Mesendoderm (in vitro differentiated cells): ENCODE data around the gene SMPD3.

Experiments
- DNase-seq: peaks from one replicate; pipeline ENCODE4 v3.0.0; 2013
- H2AK5ac ChIP-seq: 2 replicates; pipeline ENCODE4 v1.6.1; 2013; ENCODE audit warnings: low read length, inconsistent platforms
- H2BK120ac ChIP-seq: 2 replicates; pipeline ENCODE4 v1.6.1; 2013; ENCODE audit warnings: low read depth, mild to moderate bottlenecking, low read length, moderate library complexity, mixed read lengths
- H2BK15ac ChIP-seq: replicated peaks from 2 replicates; pipeline ENCODE4 v1.6.1; 2013; ENCODE audit warnings: low read depth, mild to moderate bottlenecking, moderate library complexity
- H2BK5ac ChIP-seq: 2 replicates; pipeline ENCODE4 v1.6.1; 2013; ENCODE audit warnings: low read length, inconsistent platforms
- H3K18ac ChIP-seq: 2 replicates; pipeline ENCODE4 v1.6.1; 2013; ENCODE audit warnings: mild to moderate bottlenecking, low read length, mixed read lengths
- H3K23ac ChIP-seq: one replicate; pipeline ENCODE4 v1.6.1; 2013; ENCODE audit warnings: low read length
- H3K27ac ChIP-seq: 2 replicates; pipeline ENCODE4 v1.5.1; 2013; ENCODE audit warnings: low read depth, mild to moderate bottlenecking, inconsistent platforms, low read length, moderate library complexity
- H3K27me3 ChIP-seq: 2 replicates; pipeline ENCODE4 v1.6.1; 2013; ENCODE audit warnings: low read length, control low read depth, mild to moderate bottlenecking, inconsistent platforms; ENCODE audit not compliant: insufficient read depth, poor library complexity
- H3K36me3 ChIP-seq: 2 replicates; pipeline ENCODE4 v1.6.1; 2013; ENCODE audit warnings: low read length, inconsistent platforms; ENCODE audit not compliant: control insufficient read depth, insufficient read depth
- H3K4ac ChIP-seq: one replicate; pipeline ENCODE4 v1.6.1; 2013; ENCODE audit warnings: low read depth, mild to moderate bottlenecking, low read length, moderate library complexity
- H3K4me1 ChIP-seq: 2 replicates; pipeline ENCODE4 v1.6.1; 2013; ENCODE audit warnings: low read depth, low read length, inconsistent platforms; ENCODE audit not compliant: control insufficient read depth
- H3K4me2 ChIP-seq: 2 replicates; pipeline ENCODE4 v1.6.1; 2013; ENCODE audit warnings: low read length
- H3K4me3 ChIP-seq: 2 replicates; pipeline ENCODE4 v1.5.1; 2013; ENCODE audit warnings: mild to moderate bottlenecking, low read length
- H3K56ac ChIP-seq: one replicate; pipeline ENCODE4 v1.6.1; 2013; ENCODE audit warnings: low read length
- H3K79me1 ChIP-seq: 2 replicates; pipeline ENCODE4 v1.6.1; 2013; ENCODE audit warnings: low read length, inconsistent platforms
- H3K79me2 ChIP-seq: 2 replicates; pipeline ENCODE4 v1.6.1; 2013; ENCODE audit warnings: mild to moderate bottlenecking, low read length; ENCODE audit not compliant: control insufficient read depth, insufficient read depth
- H3K9ac ChIP-seq: 2 replicates; pipeline ENCODE4 v1.6.1; 2013; ENCODE audit warnings: low read length, inconsistent platforms
- H4K5ac ChIP-seq: one replicate; pipeline ENCODE4 v1.6.1; 2013; ENCODE audit warnings: low read length
- H4K8ac ChIP-seq: one replicate; pipeline ENCODE4 v1.6.1; 2013; ENCODE audit warnings: low read depth, mild to moderate bottlenecking, control low read depth, low read length, moderate library complexity
- WGBS: extraction: QIAGEN DNeasy Blood & Tissue Kit; methylation state at CpG from one replicate; pipeline ENCODE4 v1.1.7; 2013; ENCODE audit warnings: low lambda C conversion rate, missing lambda C conversion rate; ENCODE audit not compliant: insufficient coverage; ENCODE audit errors: extremely low coverage; 5-methylcytosine and 5-hydroxymethylcytosine counted together

Gene SMPD3

GRCh38 chr16:68381363-68381724 is 67.0 kb downstream of the SMPD3 start:
- DNase-seq, result no peak
- WGBS, result no CpG with 5 or more reads among the region's 7 CpGs
- H2BK15ac ChIP-seq, result no peak overlapping the region

DNA sequence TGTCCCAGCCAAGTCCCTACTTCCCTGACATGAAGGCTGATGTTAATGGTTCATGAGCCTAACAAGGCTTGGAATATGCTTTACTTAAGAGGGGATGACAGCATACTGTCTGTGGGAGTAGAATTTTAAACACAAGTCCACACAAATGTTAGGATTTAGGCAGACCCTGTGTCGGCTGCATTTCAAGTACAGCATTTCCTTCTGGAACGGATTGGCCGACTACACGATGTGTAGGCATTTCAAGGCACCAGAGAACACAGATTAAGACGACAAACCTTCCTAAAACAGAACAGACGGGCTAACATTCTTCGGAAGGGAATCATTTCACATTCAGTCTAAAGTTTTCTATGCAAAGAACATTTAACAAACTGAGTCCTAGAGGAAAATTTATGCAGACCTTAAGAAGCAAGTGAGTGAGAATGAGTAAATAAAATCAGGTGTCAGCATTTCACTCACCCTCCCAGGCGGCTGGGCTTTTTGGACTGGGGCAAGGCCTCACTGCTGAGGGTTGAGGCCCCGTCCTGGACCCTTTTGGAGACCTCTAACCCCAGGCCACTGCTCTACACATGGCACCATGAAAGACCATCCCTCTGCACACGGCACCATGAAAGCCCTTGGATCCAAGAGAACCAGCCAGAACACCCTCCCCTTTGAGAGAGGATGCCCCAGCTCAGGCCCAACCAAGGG is 67.5 kb downstream of the SMPD3 start:
- Histone ChIP-seq H3K79me2 (no peaks in the 10 kb centered on the region), H3K18ac (no peak overlapping the region), H3K4me2 (no peak overlapping the region), H2BK120ac (no peak overlapping the region), H3K23ac (no peak overlapping the region), H2AK5ac (no peak overlapping the region), H3K79me1 (no peaks in the 10 kb centered on the region), H3K36me3 (no peaks in the 10 kb centered on the region), H3K4me3 (no peak overlapping the region), H2BK5ac (no peak overlapping the region), H3K4ac (no peak overlapping the region), H3K27ac (no peak overlapping the region), H4K5ac (no peak overlapping the region), H2BK15ac (no peak overlapping the region), H3K56ac (no peak overlapping the region), H3K4me1 (peaks cover 8% of the 10 kb centered on the region), H3K27me3 (no peaks in the 10 kb centered on the region), H4K8ac (no peak overlapping the region), H3K9ac (no peak overlapping the region)
- no peak for DNase-seq
- WGBS, result no CpG with 5 or more reads among the region's 10 CpGs

More at GRCh38 chr16:68381363-68381724, 67.0 kb downstream of the SMPD3 start:
- no peak overlapping the region for H3K56ac ChIP-seq
- no peak overlapping the region for H2BK5ac ChIP-seq
- H4K5ac ChIP-seq, result no peak overlapping the region
- H3K27me3 ChIP-seq, result no peaks in the 10 kb centered on the region
- no peak overlapping the region for H3K23ac ChIP-seq
- H4K8ac ChIP-seq, result no peak overlapping the region
- H3K4me1 ChIP-seq, result peaks cover 8% of the 10 kb centered on the region
- H3K4me3 ChIP-seq, result no peak overlapping the region
- H3K4me2 ChIP-seq, result no peak overlapping the region
- H2AK5ac ChIP-seq, result no peak overlapping the region
- no peak overlapping the region for H3K27ac ChIP-seq
- no peak overlapping the region for H3K4ac ChIP-seq
- H3K79me1 ChIP-seq, result no peaks in the 10 kb centered on the region
- no peak overlapping the region for H2BK120ac ChIP-seq
- H3K9ac ChIP-seq, result no peak overlapping the region
- no peak overlapping the region for H3K18ac ChIP-seq
- no peaks in the 10 kb centered on the region for H3K36me3 ChIP-seq
- H3K79me2 ChIP-seq, result no peaks in the 10 kb centered on the region

DNA sequence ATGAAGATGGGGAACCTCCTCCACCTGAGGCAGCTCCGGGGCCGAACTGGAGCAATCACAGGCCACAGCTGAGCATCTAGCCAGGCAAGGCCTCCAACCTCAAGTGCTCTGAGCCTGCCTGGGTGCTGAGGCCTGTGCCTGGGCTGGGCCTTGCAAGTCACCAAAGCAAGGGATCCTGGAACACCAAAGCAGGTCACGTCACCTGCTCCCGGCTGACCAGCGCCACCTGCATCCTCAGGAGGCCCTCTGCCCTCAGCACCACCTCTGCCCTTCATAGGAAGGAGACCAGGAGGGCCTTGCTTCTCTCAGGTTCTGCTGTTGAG is 68.0 kb downstream of the SMPD3 start:
- Histone ChIP-seq H3K79me1 (no peaks in the 10 kb centered on the region), H3K4me1 (peaks cover 8% of the 10 kb centered on the region), H3K9ac (no peak overlapping the region), H3K18ac (no peak overlapping the region), H2BK15ac (no peak overlapping the region), H2BK5ac (no peak overlapping the region), H4K8ac (no peak overlapping the region), H3K27me3 (no peaks in the 10 kb centered on the region), H3K36me3 (no peaks in the 10 kb centered on the region), H3K79me2 (no peaks in the 10 kb centered on the region), H2AK5ac (no peak overlapping the region), H3K4ac (no peak overlapping the region), H3K23ac (no peak overlapping the region), H3K27ac (no peak overlapping the region), H2BK120ac (no peak overlapping the region), H4K5ac (no peak overlapping the region), H3K56ac (no peak overlapping the region), H3K4me3 (no peak overlapping the region), H3K4me2 (no peak overlapping the region)
- no CpG with 5 or more reads among the region's 5 CpGs for WGBS
- no peak for DNase-seq

DNA sequence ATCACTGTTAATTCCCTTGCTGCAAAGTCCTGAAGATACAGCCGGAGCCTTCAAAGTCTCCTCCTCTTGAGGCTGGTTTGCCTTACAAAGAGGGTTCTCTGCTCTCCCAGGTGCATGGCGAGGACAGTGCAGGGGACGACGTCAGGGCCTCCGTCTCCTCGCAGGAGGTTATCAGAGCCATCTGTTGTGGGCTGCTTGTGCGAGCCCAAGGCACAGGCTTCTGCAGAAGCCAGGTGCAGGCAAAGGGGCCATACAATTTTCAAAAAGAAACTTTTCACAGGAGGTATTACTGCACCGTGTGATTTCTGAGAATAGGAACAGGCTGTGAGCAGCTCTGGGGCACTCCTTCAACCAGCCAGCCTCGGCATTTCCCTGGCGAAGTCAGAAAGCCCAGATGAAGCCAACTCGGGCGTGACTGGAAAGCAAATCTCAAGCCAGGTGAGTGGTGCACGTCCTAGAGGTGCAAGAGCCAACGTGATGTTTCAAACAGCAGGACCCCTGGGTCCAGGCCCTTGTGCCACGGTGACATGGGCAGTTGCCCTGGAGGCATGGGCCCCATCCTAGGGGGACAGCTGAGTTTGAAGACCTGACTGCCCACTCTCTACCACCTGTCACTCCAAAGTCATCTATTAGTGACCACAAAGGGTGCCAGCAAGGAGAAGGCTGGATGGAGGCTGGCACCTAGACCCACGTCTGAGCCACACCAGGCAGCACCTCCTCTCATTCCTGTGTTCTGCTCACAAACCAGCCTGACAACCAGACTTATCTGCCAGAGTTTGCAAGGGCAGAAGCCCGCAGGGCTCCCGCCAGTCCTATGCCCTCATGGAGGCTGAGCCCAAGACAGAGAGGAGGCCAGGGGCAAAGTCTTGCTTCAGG is 68.6 kb downstream of the SMPD3 start:
- H3K4ac ChIP-seq, result no peak overlapping the region
- no peak overlapping the region for H3K18ac ChIP-seq
- no CpG with 5 or more reads among the region's 18 CpGs for WGBS
- no peak overlapping the region for H4K5ac ChIP-seq
- no peaks in the 10 kb centered on the region for H3K79me1 ChIP-seq
- H3K56ac ChIP-seq, result no peak overlapping the region
- no peaks in the 10 kb centered on the region for H3K36me3 ChIP-seq
- H3K79me2 ChIP-seq, result no peaks in the 10 kb centered on the region
- no peak overlapping the region for H2BK15ac ChIP-seq
- no peak overlapping the region for H3K4me2 ChIP-seq
- peaks cover 4% of the 10 kb centered on the region for H3K4me1 ChIP-seq
- no peak for DNase-seq
- no peak overlapping the region for H4K8ac ChIP-seq
- H2AK5ac ChIP-seq, result no peak overlapping the region
- H3K27ac ChIP-seq, result no peak overlapping the region
- no peak overlapping the region for H2BK5ac ChIP-seq
- H3K4me3 ChIP-seq, result no peak overlapping the region
- no peak overlapping the region for H3K9ac ChIP-seq
- H3K23ac ChIP-seq, result no peak overlapping the region
- H3K27me3 ChIP-seq, result no peaks in the 10 kb centered on the region
- H2BK120ac ChIP-seq, result no peak overlapping the region

DNA sequence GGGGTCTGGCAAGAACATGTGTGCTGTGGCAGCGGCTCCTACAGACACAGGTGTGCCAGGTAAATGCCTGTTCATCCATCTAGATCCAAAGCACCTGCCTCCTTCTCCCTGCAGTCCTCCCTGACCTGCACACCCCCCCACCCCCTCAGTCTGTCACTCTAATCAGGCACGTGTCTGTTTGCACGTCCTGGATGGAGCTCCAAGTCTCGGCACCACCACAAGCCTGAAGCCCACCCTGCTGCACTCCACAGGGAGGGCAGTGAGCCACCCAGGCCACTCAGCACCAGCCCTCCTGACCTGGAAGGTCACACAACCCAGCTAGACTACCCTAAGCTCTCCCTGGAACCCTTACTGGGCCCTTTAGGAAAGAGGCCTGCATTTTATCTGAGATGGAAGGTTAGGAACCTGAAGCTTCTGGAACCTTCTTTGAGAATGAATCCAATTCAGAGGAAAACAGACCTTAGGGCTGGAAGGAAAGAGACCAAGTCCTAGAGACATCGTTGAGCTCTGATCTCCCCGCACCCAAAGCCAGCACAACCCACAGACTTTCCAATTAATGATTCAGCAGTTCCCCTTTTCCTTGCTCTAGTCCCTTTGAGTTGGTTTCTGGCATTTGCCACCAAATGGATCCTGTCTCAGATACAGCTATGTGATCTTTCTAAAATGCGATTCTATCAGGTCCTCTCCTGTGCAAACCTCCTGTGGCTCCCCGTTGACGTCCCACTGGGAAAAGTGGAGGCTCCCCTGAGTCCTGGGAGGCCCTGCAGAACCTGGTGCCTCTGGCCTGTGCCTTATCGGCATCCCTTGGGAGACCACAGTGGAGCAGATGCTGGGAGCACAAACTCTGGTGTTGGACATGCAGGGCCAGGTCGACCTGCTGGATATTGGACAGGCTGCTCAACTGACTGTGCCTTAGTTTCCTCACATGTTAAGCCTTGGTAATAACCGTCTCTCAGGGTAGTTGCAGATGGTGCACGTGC is 69.6 kb downstream of the SMPD3 start:
- Histone ChIP-seq H2BK15ac (no peak overlapping the region), H4K5ac (no peak overlapping the region), H3K27ac (no peak overlapping the region), H3K27me3 (no peaks in the 10 kb centered on the region), H2BK120ac (no peak overlapping the region), H3K9ac (no peak overlapping the region), H4K8ac (no peak overlapping the region), H3K79me1 (no peaks in the 10 kb centered on the region), H3K23ac (no peak overlapping the region), H3K56ac (no peak overlapping the region), H3K79me2 (no peaks in the 10 kb centered on the region), H3K18ac (no peak overlapping the region), H2BK5ac (no peak overlapping the region), H2AK5ac (no peak overlapping the region), H3K36me3 (no peaks in the 10 kb centered on the region), H3K4me3 (no peak overlapping the region), H3K4me2 (no peak overlapping the region), H3K4me1 (no peaks in the 10 kb centered on the region), H3K4ac (no peak overlapping the region)
- WGBS, result no CpG with 5 or more reads among the region's 13 CpGs
- DNase-seq, result no peak
